HEK293T (cell line): ENCODE results near the gene KRTAP6-3.

Experiments used
- CTCF ChIA-PET: fragments of 350-600 bp; formaldehyde crosslinking; extraction: SDS; loops from one replicate; lab custom pipeline; 2021; ENCODE audit warnings: antibody characterized with exemption, inconsistent platforms; lab: Yijun Ruan, JAX
- POLR2A ChIA-PET: fragments of 350-600 bp; formaldehyde crosslinking; extraction: SDS; loops from one replicate; lab custom pipeline; 2020; ENCODE audit warnings: antibody characterized with exemption, inconsistent platforms; lab: Yijun Ruan, JAX
- DNase-seq: peaks from one replicate; pipeline ENCODE4 v3.0.0; 2012; ENCODE audit warnings: mixed read lengths; ENCODE audit errors: extremely low spot score
- ARNT ChIP-seq: fragments of 450-650 bp; IDR thresholded peaks from 2 replicates; pipeline ENCODE4 v1.6.1; 2017; ENCODE audit warnings: mild to moderate bottlenecking
- BHLHE40 ChIP-seq: fragments of 450-650 bp; IDR thresholded peaks from 2 replicates; pipeline ENCODE4 v1.6.1; 2016; ENCODE audit warnings: mild to moderate bottlenecking, moderate library complexity, borderline replicate concordance
- CTBP1 ChIP-seq: fragments of 450-650 bp; IDR thresholded peaks from 2 replicates; pipeline ENCODE4 v1.6.1; 2016; ENCODE audit warnings: borderline replicate concordance
- ELF4 ChIP-seq: fragments of 450-650 bp; IDR thresholded peaks from 2 replicates; pipeline ENCODE4 v1.6.1; 2017; ENCODE audit warnings: antibody characterized with exemption
- FOXA1 ChIP-seq: fragments of 450-650 bp; IDR thresholded peaks from 2 replicates; pipeline ENCODE4 v1.6.1; 2016; ENCODE audit warnings: mild to moderate bottlenecking
- FOXK2 ChIP-seq: fragments of 450-650 bp; IDR thresholded peaks from 2 replicates; pipeline ENCODE4 v1.6.1; 2016; ENCODE audit warnings: mild to moderate bottlenecking
- FOXM1 ChIP-seq: fragments of 450-650 bp; IDR thresholded peaks from 2 replicates; pipeline ENCODE4 v1.6.1; 2017; ENCODE audit warnings: mild to moderate bottlenecking, borderline replicate concordance
- HDGF ChIP-seq: fragments of 450-650 bp; IDR thresholded peaks from 2 replicates; pipeline ENCODE4 v1.6.1; 2017; ENCODE audit warnings: antibody characterized with exemption, borderline replicate concordance
- L3MBTL2 ChIP-seq: fragments of 450-650 bp; conservative IDR thresholded peaks from 2 replicates; pipeline ENCODE4 v1.6.1; 2016; ENCODE audit warnings: mild to moderate bottlenecking
- LEF1 ChIP-seq: fragments of 450-650 bp; IDR thresholded peaks from 2 replicates; pipeline ENCODE4 v1.6.1; 2017; ENCODE audit warnings: mild to moderate bottlenecking, borderline replicate concordance
- NFRKB ChIP-seq: fragments of 450-650 bp; IDR thresholded peaks from 2 replicates; pipeline ENCODE4 v1.6.1; 2016; ENCODE audit warnings: mild to moderate bottlenecking, moderate library complexity
- SP1 ChIP-seq: fragments of 450-650 bp; IDR thresholded peaks from 2 replicates; pipeline ENCODE4 v1.6.1; 2017
- SUZ12 ChIP-seq: fragments of 450-650 bp; IDR thresholded peaks from 2 replicates; pipeline ENCODE4 v1.6.1; 2016; ENCODE audit warnings: mild to moderate bottlenecking
- TARDBP ChIP-seq: fragments of 450-650 bp; IDR thresholded peaks from 2 replicates; pipeline ENCODE4 v1.6.1; 2016
- ZNF384 ChIP-seq: fragments of 450-650 bp; IDR thresholded peaks from 2 replicates; pipeline ENCODE4 v1.6.1; 2016
- TF ChIP-seq, protein P1 (sequence below): fragments of 450-650 bp; IDR thresholded peaks from 2 replicates; pipeline ENCODE4 v1.6.1; 2016

Gene KRTAP6-3

DNA sequence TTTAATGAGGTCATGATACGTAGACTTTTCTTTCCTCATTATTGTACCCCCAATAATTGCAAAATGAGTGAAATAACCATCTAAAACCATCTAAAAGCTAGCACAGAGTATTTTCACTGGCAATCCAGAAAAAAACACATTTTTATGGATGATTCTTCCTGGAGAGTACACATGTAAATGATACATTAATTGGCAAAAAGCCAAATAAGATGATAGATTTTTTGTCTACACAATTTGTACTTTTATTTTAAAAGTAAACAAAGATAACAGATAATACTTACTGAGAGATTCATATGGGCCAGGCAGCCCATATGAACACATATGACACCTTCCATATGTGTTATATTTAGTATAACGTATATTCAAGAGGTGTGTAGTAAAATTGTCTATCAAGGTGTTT lies 28.6 kb upstream of the KRTAP6-3 start:
- no peak for DNase-seq
- no peak for TF ChIP-seq FOXK2
- POLR2A ChIA-PET: no interaction called here
- CTCF ChIA-PET: no interaction called here

GRCh38 chr21:30567617-30568016 lies 24.6 kb upstream of the KRTAP6-3 start:
- ChIA-PET CTCF (no interaction called here), POLR2A (no interaction called here)
- TF ChIP-seq CTBP1 (no peak), FOXA1 (no peak), ARNT (no peak), FOXM1 (no peak), BHLHE40 (no peak), HDGF (no peak), L3MBTL2 (no peak), SUZ12 (no peak), NFRKB (no peak), FOXK2 (no peak), SP1 (no peak), LEF1 (no peak), TARDBP (no peak), ELF4 (no peak), ZNF384 (no peak)
- TF ChIP-seq, protein P1, sequence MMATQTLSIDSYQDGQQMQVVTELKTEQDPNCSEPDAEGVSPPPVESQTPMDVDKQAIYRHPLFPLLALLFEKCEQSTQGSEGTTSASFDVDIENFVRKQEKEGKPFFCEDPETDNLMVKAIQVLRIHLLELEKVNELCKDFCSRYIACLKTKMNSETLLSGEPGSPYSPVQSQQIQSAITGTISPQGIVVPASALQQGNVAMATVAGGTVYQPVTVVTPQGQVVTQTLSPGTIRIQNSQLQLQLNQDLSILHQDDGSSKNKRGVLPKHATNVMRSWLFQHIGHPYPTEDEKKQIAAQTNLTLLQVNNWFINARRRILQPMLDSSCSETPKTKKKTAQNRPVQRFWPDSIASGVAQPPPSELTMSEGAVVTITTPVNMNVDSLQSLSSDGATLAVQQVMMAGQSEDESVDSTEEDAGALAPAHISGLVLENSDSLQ: no peak
- no peak for DNase-seq

DNA sequence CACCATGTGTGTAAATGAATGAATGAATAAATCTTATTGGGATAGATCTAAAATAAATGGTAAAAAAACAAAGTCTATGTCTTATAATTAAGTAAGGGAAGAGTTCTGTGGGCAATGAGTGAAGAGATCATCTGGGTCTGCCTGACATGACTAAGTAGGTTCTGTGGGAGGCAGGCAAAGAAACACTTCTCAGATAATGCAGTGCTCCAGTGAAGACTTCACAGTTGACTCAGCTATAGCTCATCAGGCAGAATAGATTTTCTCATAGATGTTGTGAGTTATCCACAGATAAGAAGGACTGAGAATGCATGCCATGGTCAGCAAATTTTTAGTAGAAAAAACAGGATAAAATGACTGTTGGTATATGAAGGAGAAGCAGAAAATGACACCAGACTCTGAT lies 14.5 kb upstream of the KRTAP6-3 start:
- TF ChIP-seq FOXM1 (no peak), LEF1 (no peak), CTBP1 (no peak), HDGF (no peak), TARDBP (no peak), SUZ12 (no peak), L3MBTL2 (no peak), ELF4 (no peak), ARNT (no peak), NFRKB (no peak), SP1 (no peak), ZNF384 (no peak), FOXA1 (no peak)
- TF ChIP-seq, protein P1: no peak
- ChIA-PET POLR2A (no interaction called here), CTCF (no interaction called here)
- DNase-seq: no peak

- ChIA-PET CTCF (no interaction called here), POLR2A (no interaction called here)
- no peak for TF ChIP-seq CTBP1
- TF ChIP-seq ARNT: no peak
- no peak for TF ChIP-seq ELF4
- no peak for TF ChIP-seq FOXK2
- TF ChIP-seq ZNF384: no peak
- no peak for DNase-seq
Measured at GRCh38 chr21:30579346-30579745, 12.9 kb upstream of the KRTAP6-3 start.

DNA sequence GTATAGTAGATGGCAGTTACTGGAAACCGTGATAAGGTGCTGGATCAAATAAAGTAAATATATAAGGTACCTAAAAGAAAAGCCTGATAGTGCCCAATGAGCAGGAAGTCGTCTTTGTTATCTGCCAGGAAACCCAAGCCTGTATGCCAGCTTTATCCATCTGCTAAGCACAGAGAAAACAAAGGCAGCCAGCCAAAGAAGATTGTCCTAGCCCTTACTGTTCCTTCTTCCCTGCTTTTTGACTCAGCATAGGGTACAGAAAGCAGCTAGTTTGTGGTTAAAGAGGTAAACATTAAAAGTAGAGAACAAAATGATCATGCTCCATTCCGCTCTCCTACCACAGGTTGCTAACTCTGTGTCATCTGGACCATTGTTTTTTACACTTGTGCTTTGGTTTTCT lies 12.1 kb upstream of the KRTAP6-3 start:
- no peak for DNase-seq

DNA sequence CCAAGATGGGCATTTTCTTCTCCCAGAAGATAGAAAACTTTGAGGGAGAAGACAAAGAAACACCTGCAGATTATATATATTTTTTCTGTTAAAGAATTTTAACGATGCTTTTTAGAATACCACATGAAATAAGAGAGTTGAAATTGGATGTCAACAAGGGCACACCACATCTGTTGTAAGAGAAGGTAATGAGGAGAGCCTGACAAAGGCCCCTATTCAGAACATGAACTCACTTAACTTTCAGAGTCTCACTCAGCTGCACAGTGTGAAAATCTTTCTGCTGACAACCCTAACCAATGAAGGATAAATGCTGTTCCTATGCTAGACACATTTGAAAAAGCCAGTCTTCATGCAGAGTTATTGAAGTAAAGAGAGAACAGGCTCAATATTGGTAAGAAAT lies 9.4 kb upstream of the KRTAP6-3 start:
- POLR2A ChIA-PET: no interaction called here
- CTCF ChIA-PET: no interaction called here
- TF ChIP-seq NFRKB: no peak
- no peak for TF ChIP-seq FOXK2
- TF ChIP-seq SP1: no peak
- no peak for TF ChIP-seq ZNF384
- no peak for TF ChIP-seq ARNT
- no peak for TF ChIP-seq HDGF
- no peak for TF ChIP-seq LEF1
- no peak for TF ChIP-seq ELF4
- TF ChIP-seq FOXA1: no peak
- no peak for TF ChIP-seq BHLHE40
- no peak for TF ChIP-seq FOXM1
- no peak for TF ChIP-seq SUZ12
- no peak for TF ChIP-seq L3MBTL2
- TF ChIP-seq CTBP1: no peak
- TF ChIP-seq, protein P1: no peak
- no peak for DNase-seq

More for the DNA sequence above, 12.1 kb upstream of the KRTAP6-3 start:
- ChIA-PET CTCF (no interaction called here), POLR2A (no interaction called here)
- TF ChIP-seq FOXM1: no peak
- TF ChIP-seq SP1: no peak
- TF ChIP-seq ELF4: no peak
- no peak for TF ChIP-seq LEF1
- TF ChIP-seq L3MBTL2: no peak
- TF ChIP-seq TARDBP: no peak
- no peak for TF ChIP-seq NFRKB
- TF ChIP-seq FOXA1: no peak
- no peak for TF ChIP-seq BHLHE40
- TF ChIP-seq HDGF: no peak
- no peak for TF ChIP-seq CTBP1
- no peak for TF ChIP-seq SUZ12
- TF ChIP-seq ARNT: no peak
- no peak for TF ChIP-seq ZNF384
- TF ChIP-seq, protein P1: no peak
- TF ChIP-seq FOXK2: no peak
